Measurements from ENCODE around the gene ZNF331.

ZNF331 gene

DNA sequence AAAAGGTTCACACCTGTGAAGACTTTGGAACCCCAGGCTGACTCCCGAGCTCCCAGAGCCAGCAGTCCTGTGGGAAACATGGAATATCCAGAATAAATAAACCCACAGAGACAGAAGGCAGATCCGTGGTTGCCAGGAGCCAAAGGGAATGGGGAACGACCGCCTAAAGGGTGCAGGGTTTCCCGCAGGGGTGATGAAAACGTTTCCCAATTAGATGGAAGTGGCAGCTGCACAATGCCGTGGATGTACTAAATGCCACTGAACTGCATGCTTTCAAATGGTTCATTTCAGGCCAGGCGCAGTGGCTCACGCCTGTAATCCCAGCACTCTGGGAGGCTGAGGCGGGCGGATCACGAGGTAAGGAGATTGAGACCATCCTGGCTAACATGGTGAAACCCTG is 70.4 kb downstream of the ZNF331 start:
- no peak overlapping the region for H3K4me3 ChIP-seq (ENCODE audit: low read length)
- TF ChIP-seq, protein P1, sequence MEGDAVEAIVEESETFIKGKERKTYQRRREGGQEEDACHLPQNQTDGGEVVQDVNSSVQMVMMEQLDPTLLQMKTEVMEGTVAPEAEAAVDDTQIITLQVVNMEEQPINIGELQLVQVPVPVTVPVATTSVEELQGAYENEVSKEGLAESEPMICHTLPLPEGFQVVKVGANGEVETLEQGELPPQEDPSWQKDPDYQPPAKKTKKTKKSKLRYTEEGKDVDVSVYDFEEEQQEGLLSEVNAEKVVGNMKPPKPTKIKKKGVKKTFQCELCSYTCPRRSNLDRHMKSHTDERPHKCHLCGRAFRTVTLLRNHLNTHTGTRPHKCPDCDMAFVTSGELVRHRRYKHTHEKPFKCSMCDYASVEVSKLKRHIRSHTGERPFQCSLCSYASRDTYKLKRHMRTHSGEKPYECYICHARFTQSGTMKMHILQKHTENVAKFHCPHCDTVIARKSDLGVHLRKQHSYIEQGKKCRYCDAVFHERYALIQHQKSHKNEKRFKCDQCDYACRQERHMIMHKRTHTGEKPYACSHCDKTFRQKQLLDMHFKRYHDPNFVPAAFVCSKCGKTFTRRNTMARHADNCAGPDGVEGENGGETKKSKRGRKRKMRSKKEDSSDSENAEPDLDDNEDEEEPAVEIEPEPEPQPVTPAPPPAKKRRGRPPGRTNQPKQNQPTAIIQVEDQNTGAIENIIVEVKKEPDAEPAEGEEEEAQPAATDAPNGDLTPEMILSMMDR (conservative IDR thresholded peaks at IDR 0.05; ENCODE audit: low read length), result no peak
- DNase-seq (ENCODE audit: low read depth), result no peak

DNA sequence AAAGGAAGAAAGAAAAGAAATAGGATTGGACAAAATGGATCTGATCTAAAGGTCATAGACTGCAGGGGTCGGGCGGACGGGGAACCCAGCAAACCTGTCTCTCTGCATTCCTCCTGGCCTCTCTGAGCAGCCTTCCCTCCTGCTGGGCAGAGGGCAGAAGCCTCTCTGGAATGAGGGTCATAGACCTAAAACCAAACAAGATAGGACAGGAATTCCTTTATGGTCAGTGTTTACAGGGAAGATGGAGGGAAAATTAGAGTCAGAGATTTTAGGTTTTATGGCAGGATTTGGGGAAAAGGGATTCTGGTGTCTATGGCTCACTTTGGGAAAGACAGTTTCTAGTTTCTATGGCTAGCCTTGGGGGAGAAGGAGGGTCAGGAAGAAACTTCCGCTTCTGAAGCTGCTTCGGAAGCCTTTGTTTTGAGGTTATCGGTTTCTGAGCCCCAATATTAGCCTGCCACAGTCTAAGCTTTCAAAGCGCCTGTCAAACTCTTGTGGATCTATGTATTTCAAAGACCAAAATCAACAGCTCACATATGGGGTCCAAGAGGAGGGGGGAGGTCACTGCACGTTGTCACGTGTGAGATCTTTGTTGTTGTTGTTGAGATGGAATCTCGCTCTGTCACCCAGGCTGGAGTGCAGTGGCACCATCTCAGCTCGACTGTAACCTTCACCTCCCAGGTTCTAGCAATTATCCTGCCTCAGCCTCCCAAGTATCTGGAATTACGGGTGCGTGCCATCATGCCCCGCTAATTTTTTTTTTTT is 75.0 kb downstream of the ZNF331 start:
- no peak overlapping the region for H3K4me3 ChIP-seq (ENCODE audit: low read length)
- no peak for DNase-seq (ENCODE audit: low read depth)
- TF ChIP-seq, protein P1 (conservative IDR thresholded peaks at IDR 0.05; ENCODE audit: low read length), result no peak

DNA sequence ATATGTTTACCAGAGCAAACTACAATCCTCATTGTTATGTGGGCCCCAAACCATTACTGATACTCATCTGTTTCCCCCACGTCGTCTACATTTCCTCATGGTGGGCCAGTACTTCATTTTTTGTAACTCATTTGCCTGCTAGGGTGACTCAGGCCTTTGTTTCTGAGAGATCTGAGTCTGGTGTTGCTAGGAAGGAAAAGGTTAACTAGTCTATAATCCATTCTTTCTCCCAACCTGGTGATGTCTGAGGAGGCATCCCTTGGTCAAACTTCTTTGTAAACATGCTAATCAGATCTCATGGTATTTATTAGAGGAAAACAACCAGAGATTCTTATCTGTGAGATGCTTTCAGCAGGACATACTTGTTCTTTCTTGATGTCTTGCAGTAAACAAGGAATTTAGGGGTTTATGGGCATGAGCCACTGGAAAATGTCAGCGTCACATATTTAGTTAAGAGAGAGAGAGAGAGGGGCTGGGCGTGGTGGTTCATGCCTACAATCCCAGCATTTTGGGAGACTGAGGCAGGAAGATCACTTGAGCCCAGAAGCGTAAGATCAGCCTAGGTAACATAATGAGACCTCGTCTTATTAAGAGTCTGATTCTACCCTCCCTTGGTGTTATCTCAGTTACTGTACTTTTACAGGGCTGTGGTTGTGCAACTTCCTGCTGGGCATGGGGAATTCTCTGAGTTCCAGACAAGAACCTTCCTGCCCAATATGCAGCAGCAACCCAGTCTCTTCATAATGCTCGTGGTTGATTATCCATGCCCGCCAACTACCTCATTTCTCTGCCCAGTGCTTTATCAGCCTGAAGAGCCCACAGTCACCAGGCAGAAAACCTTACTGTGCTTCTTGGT is 84.2 kb downstream of the ZNF331 start:
- TF ChIP-seq, protein P1 (conservative IDR thresholded peaks at IDR 0.05; ENCODE audit: low read length), result no peak
- DNase-seq (ENCODE audit: low read depth), result no peak
- no peak overlapping the region for H3K4me3 ChIP-seq (ENCODE audit: low read length)

DNA sequence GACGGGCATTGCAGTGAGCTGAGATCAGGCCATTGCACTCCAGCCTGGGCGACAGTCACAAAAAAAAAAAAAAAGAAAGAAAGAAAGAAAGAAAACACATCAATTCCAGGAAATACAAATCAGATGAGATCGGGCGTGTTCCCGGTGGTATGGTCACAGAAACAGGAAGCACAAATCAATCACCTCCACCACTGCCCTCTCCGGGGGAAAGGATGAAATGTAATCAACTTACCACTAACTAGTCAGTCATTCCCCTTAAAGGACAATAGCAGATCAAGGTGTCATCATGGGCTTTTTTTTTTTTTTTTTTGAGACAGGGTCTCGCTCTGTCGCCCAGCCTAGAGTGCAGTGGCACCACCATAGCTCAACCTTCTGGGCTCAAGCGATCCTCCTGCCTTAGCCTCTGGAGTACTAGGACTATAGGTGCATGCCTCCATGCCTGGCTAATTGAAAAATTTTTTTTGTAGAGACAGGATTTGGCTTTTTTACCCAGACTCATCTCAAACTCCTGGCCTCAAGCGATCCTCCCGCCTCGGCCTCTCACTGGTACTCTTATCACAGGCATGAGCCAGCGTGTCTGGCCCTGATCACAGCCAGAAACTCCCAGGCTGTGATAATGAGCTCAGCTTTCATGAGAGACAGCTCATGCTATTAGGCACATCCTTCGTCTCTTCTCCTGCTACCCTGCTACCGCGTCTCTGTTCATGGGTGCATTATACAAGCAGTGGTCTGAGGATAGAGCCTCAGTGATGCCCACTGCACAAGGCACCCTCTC is 87.0 kb downstream of the ZNF331 start:
- H3K4me3 ChIP-seq (ENCODE audit: low read length), result no peak overlapping the region
- no peak for DNase-seq (ENCODE audit: low read depth)
- TF ChIP-seq, protein P1 (conservative IDR thresholded peaks at IDR 0.05; ENCODE audit: low read length), result no peak

DNA sequence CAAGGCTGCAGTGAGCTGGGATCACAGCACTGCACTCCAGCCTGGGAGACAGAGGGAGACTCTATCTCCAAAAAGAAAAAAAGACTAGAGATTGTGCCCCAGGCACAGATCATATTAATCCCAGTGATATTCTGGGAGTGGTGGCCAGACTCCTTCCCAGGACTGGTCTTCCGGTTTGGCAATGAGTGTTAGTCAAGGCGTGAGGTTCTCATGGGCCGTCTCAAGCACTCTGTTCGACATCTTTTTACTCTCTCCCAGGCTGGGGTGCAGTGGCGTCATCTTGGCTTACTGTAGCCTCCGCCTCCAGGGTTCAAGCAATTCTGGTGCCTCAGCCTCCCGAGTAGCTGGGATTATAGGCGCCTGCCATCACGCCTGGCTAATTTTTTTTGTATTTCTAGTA is 88.5 kb downstream of the ZNF331 start:
- TF ChIP-seq, protein P1 (conservative IDR thresholded peaks at IDR 0.05; ENCODE audit: low read length), result no peak
- H3K4me3 ChIP-seq (ENCODE audit: low read length), result no peak overlapping the region
- no peak for DNase-seq (ENCODE audit: low read depth)

DNA sequence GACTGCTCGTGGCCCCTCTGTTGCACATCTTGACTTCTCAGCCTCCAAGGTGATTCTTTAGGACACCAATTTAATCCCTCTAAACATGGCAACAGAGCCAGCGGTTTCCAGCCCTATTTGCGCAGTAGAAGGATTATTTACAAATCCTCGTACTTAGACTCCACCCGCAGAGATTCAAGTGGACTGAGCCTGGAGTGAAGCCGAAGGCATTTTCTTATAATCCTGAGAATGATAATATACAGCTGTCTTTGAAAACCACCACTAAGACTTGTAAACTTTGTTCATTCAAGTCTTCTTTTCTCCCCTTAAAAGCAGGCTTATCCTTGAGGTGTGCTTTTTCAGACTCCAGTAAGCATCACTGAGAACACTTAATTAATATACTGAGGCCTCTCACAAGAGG is 89.0 kb downstream of the ZNF331 start:
- DNase-seq (ENCODE audit: low read depth), result no peak
- TF ChIP-seq, protein P1 (conservative IDR thresholded peaks at IDR 0.05; ENCODE audit: low read length), result no peak
- no peak overlapping the region for H3K4me3 ChIP-seq (ENCODE audit: low read length)

All from AG10803 (cell line).